GM19099 (cell line): Measurements from ENCODE around the gene FARP2.

ENCODE experiments used
- POLR2A ChIP-seq: IDR thresholded peaks from 3 replicates; pipeline ENCODE4 v1.6.1; 2011; ENCODE audit warnings: low read depth; ENCODE audit not compliant: insufficient read length; ENCODE audit errors: extremely low read depth

FARP2 gene

DNA sequence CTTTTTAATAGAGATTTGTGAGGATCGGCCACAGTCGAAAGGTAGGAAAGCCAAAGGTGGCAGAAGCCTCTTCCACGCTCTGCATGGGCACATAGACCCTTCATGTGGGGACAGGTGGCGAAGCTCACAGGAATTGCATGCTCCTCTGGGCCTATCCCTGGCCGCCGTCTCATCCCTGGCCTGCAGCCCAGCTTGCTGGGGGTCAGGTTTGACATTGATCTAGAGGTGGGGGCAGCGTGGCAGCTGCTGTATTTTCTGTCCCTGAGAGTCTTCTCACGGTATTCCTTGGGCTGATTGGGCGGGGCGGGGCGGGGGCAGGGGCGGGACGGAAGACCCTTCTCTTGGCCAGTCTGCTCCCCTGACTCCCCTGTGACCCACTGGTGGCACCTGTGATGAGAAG lies 103.4 kb downstream of the FARP2 start:
- no peak for TF ChIP-seq POLR2A

DNA sequence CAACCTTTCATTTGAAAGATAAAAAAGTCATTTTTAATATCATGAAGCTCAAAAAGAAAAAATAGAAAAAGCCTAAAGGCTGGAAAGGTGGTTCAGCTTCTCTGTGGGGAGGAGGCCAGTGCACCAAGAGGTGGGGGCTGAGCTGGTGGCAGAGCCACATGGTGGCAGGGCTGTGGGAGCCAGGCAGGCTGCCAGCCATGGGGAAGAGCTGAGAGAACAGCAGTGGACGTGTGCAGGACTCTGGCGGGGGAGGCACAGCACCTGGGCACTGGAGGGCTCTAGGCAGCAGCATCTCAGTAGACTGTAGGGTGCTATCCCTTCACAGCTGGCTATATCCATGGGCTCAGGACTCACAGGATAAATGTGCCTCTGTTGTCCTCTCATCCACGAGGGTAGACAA lies 104.5 kb downstream of the FARP2 start:
- no peak for TF ChIP-seq POLR2A

DNA sequence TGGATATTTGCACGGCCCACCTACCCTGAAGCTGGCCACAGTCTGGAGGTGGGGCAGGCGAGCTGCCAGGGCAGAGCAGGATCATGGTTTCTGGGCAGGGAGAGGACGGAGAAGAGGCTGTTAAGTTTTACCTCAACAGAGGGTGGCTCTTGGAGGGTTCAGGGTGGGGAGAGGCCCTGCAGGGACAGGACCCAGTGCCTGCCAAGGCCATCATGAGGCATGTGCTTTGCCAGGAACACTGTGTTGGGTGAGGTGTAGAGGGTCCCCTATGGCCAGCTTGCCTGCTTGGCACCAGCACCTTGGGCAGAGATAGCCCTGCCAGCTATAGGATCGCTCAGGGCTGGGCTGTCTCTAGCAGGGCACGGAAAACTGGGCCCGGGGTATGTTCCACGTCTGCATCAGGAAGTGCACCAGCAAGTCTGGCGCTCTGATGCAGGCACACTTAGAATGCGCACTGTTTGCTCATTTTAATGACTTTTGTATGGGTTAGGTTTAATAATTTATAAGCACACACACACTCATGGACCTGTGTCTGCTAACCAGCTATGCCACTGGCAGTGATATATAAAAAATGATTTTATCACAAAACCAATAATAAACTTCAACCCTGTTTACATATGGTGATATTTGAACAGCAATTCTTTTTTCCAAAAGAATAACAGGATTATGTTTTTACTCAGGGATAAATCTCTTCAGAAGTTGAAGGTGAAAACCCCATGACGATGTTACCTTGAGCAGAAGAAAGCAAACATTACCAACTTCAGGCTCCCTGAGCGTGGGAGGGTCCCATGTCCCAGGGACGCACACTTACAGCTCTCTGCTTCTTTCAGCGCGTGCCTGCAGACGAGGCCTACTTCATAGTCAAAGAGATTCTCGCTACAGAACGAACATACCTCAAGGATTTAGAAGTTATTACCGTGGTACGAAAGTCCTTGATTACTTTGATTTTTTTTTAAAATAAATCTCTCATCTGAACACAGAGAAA lies 105.9 kb downstream of the FARP2 start:
- no peak for TF ChIP-seq POLR2A

DNA sequence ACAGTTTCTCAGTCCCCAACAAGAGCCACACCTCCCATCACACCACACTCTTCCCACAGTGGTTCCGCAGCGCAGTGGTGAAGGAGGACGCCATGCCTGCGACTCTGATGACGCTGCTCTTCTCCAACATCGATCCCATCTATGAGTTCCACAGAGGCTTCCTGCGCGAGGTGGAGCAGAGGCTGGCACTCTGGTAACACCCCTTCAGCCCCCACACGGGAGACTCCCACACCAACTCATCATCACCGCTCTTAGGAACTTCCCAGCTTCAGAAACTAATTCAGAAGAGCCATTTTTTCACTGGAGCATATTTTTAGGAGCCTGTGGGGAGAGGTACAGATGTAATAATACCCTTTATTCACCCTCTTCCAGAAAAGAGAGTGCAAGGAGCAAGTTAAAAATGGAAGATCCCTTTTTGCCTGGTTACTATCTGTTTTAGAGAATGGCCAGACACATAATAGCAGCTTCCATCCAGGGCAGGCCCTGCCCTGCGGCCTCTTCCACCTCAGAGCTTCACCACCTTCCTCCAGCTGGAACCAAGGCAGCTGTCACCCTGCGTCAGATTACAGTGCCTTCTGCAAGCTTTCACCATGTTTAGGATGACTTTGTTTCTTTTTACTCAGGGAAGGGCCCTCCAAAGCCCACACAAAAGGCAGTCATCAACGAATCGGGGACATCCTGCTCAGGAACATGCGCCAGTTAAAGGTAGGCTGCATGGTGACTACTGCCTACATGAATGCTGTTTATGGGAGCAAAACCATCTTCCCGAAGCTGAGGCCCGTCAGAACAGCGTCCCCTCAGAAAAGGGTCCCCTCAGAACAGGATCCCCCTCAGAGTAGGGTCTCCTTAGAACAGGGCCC lies 107.4 kb downstream of the FARP2 start:
- TF ChIP-seq POLR2A = no peak

DNA sequence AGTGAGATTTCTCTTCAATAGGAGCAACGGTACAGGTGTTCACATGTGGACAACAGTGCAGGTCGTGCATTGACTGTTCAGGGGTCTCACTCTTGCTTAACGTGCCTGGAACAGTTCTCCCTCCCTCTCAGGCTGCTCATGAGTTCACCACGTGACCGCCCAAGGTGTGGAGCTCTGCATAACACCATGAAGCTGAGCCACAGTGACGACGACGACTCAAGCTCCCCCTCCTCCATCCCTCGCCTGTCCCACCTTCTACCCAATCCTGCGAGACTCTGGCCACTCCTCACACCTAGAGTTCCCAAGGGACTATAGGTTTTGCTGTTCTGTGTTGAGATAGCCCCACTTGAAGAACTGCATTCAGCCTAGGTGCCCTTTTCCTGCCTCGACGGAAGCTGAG lies 109.5 kb downstream of the FARP2 start:
- no peak for TF ChIP-seq POLR2A

DNA sequence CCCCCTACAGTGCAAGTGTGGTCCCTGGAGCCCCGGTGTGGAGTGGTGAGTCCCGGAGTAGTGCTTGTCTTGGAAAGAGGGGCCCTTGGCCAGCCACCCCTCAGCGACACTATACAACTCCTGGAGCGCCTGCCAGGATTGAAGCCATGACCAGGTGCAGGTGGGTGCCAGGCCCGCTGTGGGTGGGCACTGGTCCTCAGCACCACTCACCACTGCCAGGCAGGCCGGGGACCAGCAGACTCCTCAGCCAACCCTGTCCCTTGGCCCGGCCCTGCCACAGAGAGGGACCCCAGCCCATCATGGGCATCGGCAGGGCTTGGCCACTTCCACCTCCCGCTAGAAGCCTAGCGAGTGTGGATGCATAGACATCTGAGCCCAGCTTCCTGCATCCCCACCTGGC lies 110.1 kb downstream of the FARP2 start:
- TF ChIP-seq POLR2A = no peak

DNA sequence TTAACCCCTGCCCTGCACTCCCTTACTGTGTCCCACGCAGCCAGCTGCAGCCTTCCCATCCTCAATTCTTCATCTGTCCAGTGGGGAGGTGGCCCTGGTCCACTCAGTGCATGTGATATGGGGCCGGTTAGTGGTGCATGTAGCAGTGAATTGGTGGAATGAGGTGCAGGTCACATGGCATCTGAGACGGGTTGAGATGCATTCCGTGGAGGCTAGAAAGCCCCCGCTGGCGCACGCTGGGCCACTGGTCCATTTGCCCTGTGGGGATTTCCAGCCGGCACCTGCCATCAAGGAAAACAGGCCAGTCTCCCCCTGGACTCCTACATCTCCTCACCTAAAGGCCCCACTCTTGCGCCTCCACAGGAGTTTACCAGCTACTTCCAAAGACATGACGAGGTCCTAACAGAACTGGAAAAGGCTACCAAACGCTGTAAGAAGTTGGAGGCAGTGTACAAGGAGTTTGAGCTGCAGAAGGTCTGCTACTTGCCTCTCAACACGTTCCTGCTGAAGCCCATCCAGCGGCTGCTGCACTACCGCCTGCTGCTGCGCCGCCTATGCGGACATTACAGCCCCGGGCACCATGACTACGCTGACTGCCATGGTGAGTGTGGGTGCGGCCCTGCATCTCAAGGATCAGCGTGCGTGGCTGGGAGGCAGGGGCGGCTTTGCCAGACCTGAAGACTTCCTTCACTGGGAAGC lies 111.8 kb downstream of the FARP2 start:
- TF ChIP-seq POLR2A = no peak

DNA sequence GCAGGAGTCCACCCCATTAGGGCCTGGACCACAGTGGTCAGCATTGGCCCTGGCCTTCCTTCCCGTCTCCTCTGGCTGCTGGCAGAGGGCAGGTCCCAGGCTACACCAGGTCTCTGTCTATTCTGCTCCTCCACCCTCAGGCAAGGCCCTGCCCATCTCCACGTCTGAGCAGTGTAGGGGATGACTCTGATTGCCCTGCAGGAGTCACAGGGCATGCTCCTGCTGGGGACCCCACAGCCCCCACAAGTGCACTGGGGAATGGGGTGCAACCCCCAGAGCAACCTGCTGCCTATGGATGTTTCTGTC lies 112.3 kb downstream of the FARP2 start:
- no peak for TF ChIP-seq POLR2A

DNA sequence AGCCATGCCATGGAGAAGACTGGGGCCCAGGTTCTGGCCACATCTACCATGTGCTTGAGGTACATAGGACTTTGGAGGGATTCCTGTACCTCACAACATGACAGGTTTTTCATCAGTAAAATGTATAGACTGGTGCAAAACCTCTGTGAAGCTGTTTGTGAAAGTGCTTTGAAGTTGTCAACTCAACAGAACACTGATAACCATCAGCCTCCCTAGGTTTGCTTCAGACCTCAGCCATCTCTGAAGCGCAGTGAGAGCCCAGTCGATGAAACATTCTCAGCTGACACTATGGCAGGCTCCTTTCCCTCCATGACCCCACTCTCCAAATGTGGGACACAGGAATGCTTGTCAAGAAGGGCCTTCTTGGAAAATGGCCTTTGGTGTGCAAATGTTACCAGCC lies 113.7 kb downstream of the FARP2 start:
- no peak for TF ChIP-seq POLR2A

DNA sequence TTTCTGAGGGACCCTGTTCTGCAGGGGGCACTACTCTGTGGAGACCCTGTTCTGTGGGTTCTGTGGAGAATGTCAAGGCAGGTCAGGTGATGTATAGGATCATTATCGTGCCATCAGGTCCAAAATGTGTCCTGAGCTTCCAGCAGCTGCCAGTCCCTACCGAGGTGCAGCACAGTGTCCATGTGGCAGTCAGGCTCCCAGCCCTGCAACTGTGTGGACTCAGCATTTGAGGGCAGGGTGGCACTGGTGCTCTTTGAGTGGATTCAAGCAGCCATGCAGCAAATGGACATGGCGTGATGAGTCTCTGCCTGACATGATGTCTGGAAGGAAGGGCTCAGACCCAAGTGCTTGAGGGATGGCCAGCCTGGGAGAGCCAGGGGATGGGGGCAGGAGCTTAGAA lies 117.3 kb downstream of the FARP2 start:
- TF ChIP-seq POLR2A = no peak

DNA sequence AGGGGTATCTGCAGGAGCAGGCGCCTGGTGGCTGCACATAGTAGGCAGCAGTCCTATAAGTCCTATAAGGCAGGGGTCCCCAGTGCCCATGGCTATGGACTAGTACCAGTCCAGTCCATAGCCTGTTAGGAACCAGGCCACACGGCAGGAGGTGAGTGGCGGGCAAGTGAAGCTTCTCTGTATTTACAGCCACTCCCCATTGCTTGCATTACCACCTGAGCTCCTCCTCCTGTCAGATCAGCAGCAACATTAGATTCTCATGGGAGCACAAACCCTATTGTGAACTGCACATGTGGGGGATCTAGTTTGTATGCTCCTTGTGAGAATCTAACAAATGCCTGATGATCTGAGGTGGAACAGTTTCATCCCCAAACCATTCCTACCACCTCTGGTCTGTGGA lies 119.2 kb downstream of the FARP2 start:
- no peak for TF ChIP-seq POLR2A

DNA sequence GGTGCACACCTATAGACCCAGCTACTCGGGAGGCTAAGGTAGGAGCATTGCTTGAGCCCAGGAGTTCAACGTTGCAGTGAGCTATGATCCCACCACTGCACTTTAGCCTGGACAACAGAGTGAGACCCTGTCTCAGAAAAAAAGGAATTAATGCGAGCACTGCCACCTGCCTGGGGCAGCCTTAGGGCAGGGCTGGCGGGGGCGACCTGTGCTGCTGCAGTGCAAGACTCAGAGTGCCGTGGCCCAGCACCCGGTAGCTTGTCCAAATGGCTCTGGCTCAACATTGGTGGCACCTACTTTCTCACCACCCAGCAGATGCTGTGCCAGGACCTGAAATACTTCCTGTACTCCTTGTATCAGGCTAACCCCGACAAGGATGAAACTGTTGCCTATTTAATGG lies 122.1 kb downstream of the FARP2 start:
- no peak for TF ChIP-seq POLR2A

DNA sequence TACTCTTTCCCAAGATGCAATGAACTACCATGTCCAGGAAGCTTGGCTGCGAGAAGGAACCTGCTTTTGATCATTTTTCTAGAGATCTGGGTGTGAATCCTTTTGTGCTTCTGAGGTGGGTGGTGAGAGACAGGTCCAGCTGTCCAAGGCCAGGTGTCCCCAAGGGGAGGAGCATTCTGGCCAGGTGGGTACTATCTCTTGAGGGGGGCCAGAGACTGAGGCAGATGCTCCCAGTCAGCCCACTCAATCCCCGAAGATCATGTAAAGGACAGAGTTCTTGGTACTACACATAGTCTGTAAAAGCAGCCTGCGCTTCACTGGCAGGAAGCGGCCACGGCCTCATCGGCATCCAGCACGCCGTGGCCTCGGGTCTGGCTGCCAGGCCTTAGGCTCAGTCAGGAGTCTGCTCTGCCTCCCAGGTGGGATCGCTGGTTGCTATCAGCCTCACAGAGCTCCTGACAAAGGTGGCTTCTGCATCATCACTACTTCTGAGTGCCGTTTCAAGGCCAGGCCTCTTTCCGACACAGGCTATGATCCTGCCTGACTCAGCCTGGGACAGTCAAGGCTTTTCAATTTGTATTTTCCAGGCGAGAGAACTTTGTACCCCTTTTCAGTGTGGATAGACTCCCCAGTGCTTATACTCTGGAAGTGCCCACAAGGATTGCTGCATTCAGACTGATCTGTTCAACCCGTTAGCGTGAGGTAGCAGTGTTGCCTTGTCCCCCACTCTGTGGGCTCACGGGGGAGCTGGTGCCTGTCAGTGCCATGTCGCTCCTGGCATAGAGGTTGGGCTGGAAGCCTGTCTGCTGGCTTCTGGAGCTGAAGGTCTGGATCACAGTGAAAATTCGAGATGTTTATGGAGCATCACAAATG lies 123.2 kb downstream of the FARP2 start:
- TF ChIP-seq POLR2A = no peak

DNA sequence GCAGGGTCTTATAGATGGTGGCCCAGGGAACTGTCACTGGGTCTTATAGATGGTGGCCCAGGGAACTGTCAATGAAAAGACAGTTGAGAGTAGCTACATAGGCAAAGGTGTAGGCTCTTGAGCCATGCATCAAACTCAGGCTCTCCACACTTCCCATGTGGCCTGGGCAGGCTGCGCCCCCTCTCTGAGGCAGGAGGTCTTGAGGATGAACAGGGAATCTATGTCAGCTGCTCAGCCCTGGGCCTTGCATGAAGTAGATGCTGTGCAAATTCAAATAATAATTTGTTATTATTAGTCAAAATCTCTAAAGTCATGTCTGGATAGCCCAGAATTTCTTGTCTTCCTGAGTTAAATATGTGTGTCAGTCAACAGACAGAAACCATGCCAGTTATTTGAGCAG lies 125.6 kb downstream of the FARP2 start:
- TF ChIP-seq POLR2A = no peak
